ENCODE results near the gene SH3D19. TPM values are rescaled to one million over a fixed set of nuclear protein-coding genes. Genes with fewer than 3 reads are reported as not detected.
"Not testable (repeated sequence)": the region's sequence is repeated elsewhere in the genome, so short reads cannot be mapped to it uniquely, and the experiment has no call there.

SH3D19 gene
- polyA plus RNA-seq, 3 donors = not detected

GRCh38 chr4:151142758-151143157 is 182.6 kb downstream of the SH3D19 start:
- no peak overlapping the region for H3K9ac ChIP-seq (ENCODE audit: insufficient read depth, low read length, poor library complexity, severe bottlenecking)
- H3K9me3 ChIP-seq (replicated peaks in 1 of 2; ENCODE audit: control insufficient read depth in 1 of 2, insufficient read depth in 1 of 2, low read length in 2 of 2) = no peaks in the 10 kb centered on the region
- H3K79me2 ChIP-seq (ENCODE audit: insufficient read depth, low read length) = no peaks in the 10 kb centered on the region
- H3K4me3 Mint-ChIP-seq = no peak overlapping the region
- H4K20me1 ChIP-seq (ENCODE audit: insufficient read depth, low read length) = no peaks in the 10 kb centered on the region
- no peaks in the 10 kb centered on the region for H3K27me3 ChIP-seq (ENCODE audit: control insufficient read depth in 2 of 2, insufficient read depth in 2 of 2, low read length in 2 of 2)
- peaks cover 0 to 4% (median 2%) of the 10 kb centered on the region in 3 donors for H3K27me3 Mint-ChIP-seq (ENCODE audit: low read depth in 3 of 3)
- peaks cover 0 to 2% (median 0%) of the 10 kb centered on the region in 7 donors for H3K9me3 Mint-ChIP-seq
- no peak overlapping the region for H3K27ac Mint-ChIP-seq
- no peak overlapping the region for H3K4me3 ChIP-seq (replicated peaks in 1 of 3; ENCODE audit: low read depth in 2 of 3, low read length in 3 of 3)
- no peaks in the 10 kb centered on the region for H3K4me1 ChIP-seq (ENCODE audit: control insufficient read depth in 1 of 2, insufficient read depth in 2 of 2, low read length in 2 of 2)
- H3K27ac ChIP-seq (ENCODE audit: low read depth in 1 of 2, low read length in 2 of 2) = no peak overlapping the region
- no peaks in the 10 kb centered on the region for H3K36me3 ChIP-seq (replicated peaks in 1 of 2; ENCODE audit: control insufficient read depth in 1 of 2, insufficient read depth in 2 of 2, low read length in 2 of 2)
- no peaks in the 10 kb centered on the region for H3K4me1 Mint-ChIP-seq
- H2AFZ ChIP-seq (ENCODE audit: insufficient read depth, low read depth, low read length, poor library complexity, severe bottlenecking) = no peak overlapping the region
- intact Hi-C loops (cut with micrococcal nuclease) = no loop called here
- TF ChIP-seq CTCF (IDR thresholded peaks at IDR 0.05) = no peak
- H3K4me2 ChIP-seq (replicated peaks; ENCODE audit: extremely low read depth, low read length, poor library complexity, severe bottlenecking) = no peak overlapping the region
- DNase-seq = no peak
- 100% methylated on average over 1 of the region's 1 CpG for WGBS (ENCODE audit: insufficient coverage)
- H3K36me3 Mint-ChIP-seq = no peaks in the 10 kb centered on the region

- Histone ChIP-seq H4K20me1 (ENCODE audit: insufficient read depth, low read length) (no peaks in the 10 kb centered on the region), H3K4me2 (replicated peaks; ENCODE audit: extremely low read depth, low read length, poor library complexity, severe bottlenecking) (no peak overlapping the region), H2AFZ (ENCODE audit: insufficient read depth, low read depth, low read length, poor library complexity, severe bottlenecking) (no peak overlapping the region), H3K79me2 (ENCODE audit: insufficient read depth, low read length) (no peaks in the 10 kb centered on the region), H3K27ac (ENCODE audit: low read depth in 1 of 2, low read length in 2 of 2) (no peak overlapping the region), H3K9ac (ENCODE audit: insufficient read depth, low read length, poor library complexity, severe bottlenecking) (no peak overlapping the region), H3K9me3 (replicated peaks in 1 of 2; ENCODE audit: control insufficient read depth in 1 of 2, insufficient read depth in 1 of 2, low read length in 2 of 2) (no peaks in the 10 kb centered on the region), H3K27me3 (ENCODE audit: control insufficient read depth in 2 of 2, insufficient read depth in 2 of 2, low read length in 2 of 2) (no peaks in the 10 kb centered on the region), H3K36me3 (replicated peaks in 1 of 2; ENCODE audit: control insufficient read depth in 1 of 2, insufficient read depth in 2 of 2, low read length in 2 of 2) (no peaks in the 10 kb centered on the region), H3K4me1 (ENCODE audit: control insufficient read depth in 1 of 2, insufficient read depth in 2 of 2, low read length in 2 of 2) (no peaks in the 10 kb centered on the region), H3K4me3 (replicated peaks in 1 of 3; ENCODE audit: low read depth in 2 of 3, low read length in 3 of 3) (no peak overlapping the region)
- Mint-ChIP-seq H3K9me3 (peaks cover 0 to 2% (median 0%) of the 10 kb centered on the region in 7 donors), H3K4me1 (no peaks in the 10 kb centered on the region), H3K36me3 (no peaks in the 10 kb centered on the region), H3K27me3 (ENCODE audit: low read depth in 3 of 3) (peaks cover 0 to 2% (median 0%) of the 10 kb centered on the region in 3 donors), H3K4me3 (no peak overlapping the region), H3K27ac (peak overlapping the region in 1 of 7 donors; percentile 28)
- intact Hi-C loops (cut with micrococcal nuclease) = no loop called here
- WGBS (ENCODE audit: insufficient coverage) = no CpG with 5 or more reads among the region's 1 CpG
- no peak for DNase-seq
- no peak for TF ChIP-seq CTCF (IDR thresholded peaks at IDR 0.05)
Measured at GRCh38 chr4:151139814-151140213, 185.6 kb downstream of the SH3D19 start.

GRCh38 chr4:151136048-151136447 is 189.4 kb downstream of the SH3D19 start:
- H3K4me3 Mint-ChIP-seq; intact Hi-C loops (cut with micrococcal nuclease); H3K36me3 Mint-ChIP-seq; H3K4me1 ChIP-seq (ENCODE audit: control insufficient read depth in 1 of 2, insufficient read depth in 2 of 2, low read length in 2 of 2); H3K4me2 ChIP-seq (replicated peaks; ENCODE audit: extremely low read depth, low read length, poor library complexity, severe bottlenecking); H3K27ac ChIP-seq (ENCODE audit: low read depth in 1 of 2, low read length in 2 of 2); H3K9ac ChIP-seq (ENCODE audit: insufficient read depth, low read length, poor library complexity, severe bottlenecking); H4K20me1 ChIP-seq (ENCODE audit: insufficient read depth, low read length); H3K27me3 ChIP-seq (ENCODE audit: control insufficient read depth in 2 of 2, insufficient read depth in 2 of 2, low read length in 2 of 2); H3K4me3 ChIP-seq (replicated peaks in 1 of 3; ENCODE audit: low read depth in 2 of 3, low read length in 3 of 3); H3K4me1 Mint-ChIP-seq; DNase-seq; H3K36me3 ChIP-seq (replicated peaks in 1 of 2; ENCODE audit: control insufficient read depth in 1 of 2, insufficient read depth in 2 of 2, low read length in 2 of 2); H2AFZ ChIP-seq (ENCODE audit: insufficient read depth, low read depth, low read length, poor library complexity, severe bottlenecking); H3K79me2 ChIP-seq (ENCODE audit: insufficient read depth, low read length); H3K9me3 Mint-ChIP-seq; H3K9me3 ChIP-seq (replicated peaks in 1 of 2; ENCODE audit: control insufficient read depth in 1 of 2, insufficient read depth in 1 of 2, low read length in 2 of 2); H3K27me3 Mint-ChIP-seq (ENCODE audit: low read depth in 3 of 3): not testable (repeated sequence)
- WGBS (ENCODE audit: insufficient coverage) = 100% methylated on average over 1 of the region's 3 CpGs
- H3K27ac Mint-ChIP-seq = peak overlapping the region in 1 of 7 donors; percentile 25

All from CD14-positive monocyte (primary cell).